Stomach (tissue), 9 donors: ENCODE measurements around the gene GGA1. TPM values are rescaled to one million over a fixed set of nuclear protein-coding genes. Genes with fewer than 3 reads are reported as not detected.

Experiments
- DNase-seq, 2 donors: peaks; one replicate each; pipeline versions ENCODE4 v3.0.0 to v3.0.0-alpha.2; 2013 to 2019
- H3K27ac ChIP-seq, 5 donors: fragments of 200-600 bp in 4 of 5; sonication (generic) in 4 of 5; one replicate each; pipeline ENCODE4 v1.5.1; 2013 to 2019; ENCODE audit warnings: mild to moderate bottlenecking in 1 of 5, moderate library complexity in 1 of 5
- H3K27me3 ChIP-seq, 3 donors: fragments of 200-600 bp; sonication (generic); one replicate each; pipeline ENCODE4 v1.5.1; 2017 to 2019; ENCODE audit warnings: mixed run types in 1 of 3
- H3K36me3 ChIP-seq, 4 donors: fragments of 200-600 bp; sonication (generic); 1 replicate in 3 of 4; 2 replicates in 1 of 4; pipeline ENCODE4 v1.5.1; 2016 to 2019
- H3K4me1 ChIP-seq, 4 donors: fragments of 200-600 bp; sonication (generic); one replicate each; pipeline ENCODE4 v1.5.1; 2016 to 2019
- H3K4me3 ChIP-seq, 4 donors: fragments of 200-600 bp; sonication (generic) in 3 of 4; one replicate each; pipeline ENCODE4 v1.5.1; 2016 to 2019; ENCODE audit warnings: mild to moderate bottlenecking in 1 of 4
- H3K9me3 ChIP-seq, 4 donors: fragments of 200-600 bp; sonication (generic); one replicate each; pipeline ENCODE4 v1.5.1; 2016 to 2019
- EP300 ChIP-seq: sonication (generic); formaldehyde crosslinking; IDR thresholded peaks from one replicate; pipeline ENCODE4 v1.6.1; 2017; ENCODE audit warnings: antibody characterized with exemption
- POLR2A ChIP-seq, 4 donors: fragments of 450-650 bp; IDR thresholded peaks; one replicate each; pipeline ENCODE4 v1.6.1; 2016; ENCODE audit warnings: antibody characterized with exemption in 4 of 4, control low read depth in 2 of 4, mild to moderate bottlenecking in 1 of 4, moderate library complexity in 1 of 4
- POLR2AphosphoS5 ChIP-seq, 3 donors: sonication (generic); formaldehyde crosslinking; IDR thresholded peaks; one replicate each; pipeline ENCODE4 v1.6.1; 2016; ENCODE audit warnings: antibody characterized with exemption in 3 of 3
- WGBS, 5 donors: extraction: QIAGEN DNeasy Blood & Tissue Kit in 3 of 5; methylation state at CpG; one replicate each; pipeline versions ENCODE4 v1.1.5 to v1.1.7; 2013 to 2018; 5-methylcytosine and 5-hydroxymethylcytosine counted together
- intact Hi-C: fragments of 100-400 bp; cut with DNase I; formaldehyde crosslinking; loops from one replicate; pipeline ENCODE4 v1.15.1; 2023; ENCODE audit warnings: low total_unique reads
- polyA plus RNA-seq, 3 donors: library from polyadenylated mRNA; stranded (reverse); fragments of 200-250 nt; gene quantifications; one replicate each; pipeline ENCODE4 v1.2.3, GENCODE V29; 2013
- total RNA-seq, 5 donors: library from RNA; depleted of rRNA; stranded (reverse); fragments of >200 nt; gene quantifications; one replicate each; pipeline versions ENCODE4 v1.1.0 to v1.2.3, GENCODE V29; 2014 to 2016
- TF ChIP-seq, protein P1 (sequence below), 7 experiments: fragments of 450-650 bp in 4 of 7; fragments of 200-600 bp in 3 of 7; sonication (generic) in 3 of 7; IDR thresholded peaks; one replicate each; pipeline ENCODE4 v1.5.1; 2016 to 2019; ENCODE audit warnings: antibody characterized with exemption in 7 of 7, control low read depth in 2 of 7, mild to moderate bottlenecking in 1 of 7
- donor health status: healthy with polysubstance abuse.
- donor health status: Bipolar disorder and iron deficiency.
- donor health status: healthy.

GGA1 gene
- total and polyA plus RNA-seq, 8 donors: 30.3 to 87.9 (median 45.9) TPM

DNA sequence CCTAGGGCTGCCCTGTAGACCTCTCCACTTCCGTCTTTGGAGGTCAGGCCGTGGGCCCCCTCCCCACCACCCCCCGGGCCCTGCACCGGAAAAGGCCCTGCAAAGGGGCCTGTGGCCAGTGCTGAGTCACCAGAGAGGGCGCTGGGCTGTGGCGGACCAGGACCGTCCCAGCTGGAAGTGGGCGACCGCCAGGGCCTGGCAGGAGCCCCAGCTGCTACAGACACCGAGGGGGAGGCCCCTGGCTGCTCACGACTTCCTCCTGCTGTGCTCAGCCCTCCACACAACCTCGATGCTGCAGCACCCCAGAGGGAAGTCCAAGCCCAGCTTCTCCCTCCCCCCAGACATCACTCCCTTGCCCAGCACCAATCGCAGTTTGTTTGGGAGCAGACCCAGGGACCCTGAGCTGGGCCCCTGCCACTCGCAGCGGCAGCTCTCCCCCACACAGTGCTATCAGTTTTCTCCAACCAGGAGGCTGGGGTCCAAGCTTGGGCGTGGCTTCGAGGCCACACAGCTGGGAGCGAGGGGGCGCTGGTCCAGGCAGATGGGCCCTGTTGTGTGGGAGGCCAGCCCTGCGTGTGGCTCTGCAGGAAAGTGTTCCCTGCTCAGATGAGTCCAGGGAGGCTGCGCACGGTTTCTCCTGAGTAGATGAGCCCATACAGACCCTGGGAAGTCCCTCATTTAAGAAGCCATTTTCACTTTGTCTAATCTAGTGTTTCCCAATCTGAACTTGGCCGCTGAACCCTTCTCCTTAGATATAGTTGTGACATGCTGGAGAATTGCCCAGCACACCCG lies 25.2 kb downstream of the GGA1 start:
- WGBS, 5 donors: 1 to 8% (median 4%) methylated on average over 13 to 24 of the region's 24 CpGs
- no peaks in the 10 kb centered on the region for H3K9me3 ChIP-seq
- H3K27me3 ChIP-seq: no peaks in the 10 kb centered on the region
- H3K4me3 ChIP-seq: peak overlapping the region; percentile 14 to 26 (median 19)
- intact Hi-C loops: no loop called here
- H3K4me1 ChIP-seq: peaks cover 41 to 77% (median 57%) of the 10 kb centered on the region in 4 donors
- H3K36me3 ChIP-seq: peaks cover 12 to 42% (median 41%) of the 10 kb centered on the region in 4 donors
- H3K27ac ChIP-seq: peak overlapping the region; percentile 64 to 90 (median 81)
- TF ChIP-seq POLR2AphosphoS5 (IDR thresholded peaks at IDR 0.05) (peak in 2 of 3 donors; percentile 46 to 47), POLR2A (IDR thresholded peaks at IDR 0.05) (no peak), EP300 (no peak)
- TF ChIP-seq, protein P1, sequence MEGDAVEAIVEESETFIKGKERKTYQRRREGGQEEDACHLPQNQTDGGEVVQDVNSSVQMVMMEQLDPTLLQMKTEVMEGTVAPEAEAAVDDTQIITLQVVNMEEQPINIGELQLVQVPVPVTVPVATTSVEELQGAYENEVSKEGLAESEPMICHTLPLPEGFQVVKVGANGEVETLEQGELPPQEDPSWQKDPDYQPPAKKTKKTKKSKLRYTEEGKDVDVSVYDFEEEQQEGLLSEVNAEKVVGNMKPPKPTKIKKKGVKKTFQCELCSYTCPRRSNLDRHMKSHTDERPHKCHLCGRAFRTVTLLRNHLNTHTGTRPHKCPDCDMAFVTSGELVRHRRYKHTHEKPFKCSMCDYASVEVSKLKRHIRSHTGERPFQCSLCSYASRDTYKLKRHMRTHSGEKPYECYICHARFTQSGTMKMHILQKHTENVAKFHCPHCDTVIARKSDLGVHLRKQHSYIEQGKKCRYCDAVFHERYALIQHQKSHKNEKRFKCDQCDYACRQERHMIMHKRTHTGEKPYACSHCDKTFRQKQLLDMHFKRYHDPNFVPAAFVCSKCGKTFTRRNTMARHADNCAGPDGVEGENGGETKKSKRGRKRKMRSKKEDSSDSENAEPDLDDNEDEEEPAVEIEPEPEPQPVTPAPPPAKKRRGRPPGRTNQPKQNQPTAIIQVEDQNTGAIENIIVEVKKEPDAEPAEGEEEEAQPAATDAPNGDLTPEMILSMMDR (IDR thresholded peaks at IDR 0.05): peak in 2 of 7 experiments; percentile 13 to 20
- peak; percentile 86 to 95 for DNase-seq

DNA sequence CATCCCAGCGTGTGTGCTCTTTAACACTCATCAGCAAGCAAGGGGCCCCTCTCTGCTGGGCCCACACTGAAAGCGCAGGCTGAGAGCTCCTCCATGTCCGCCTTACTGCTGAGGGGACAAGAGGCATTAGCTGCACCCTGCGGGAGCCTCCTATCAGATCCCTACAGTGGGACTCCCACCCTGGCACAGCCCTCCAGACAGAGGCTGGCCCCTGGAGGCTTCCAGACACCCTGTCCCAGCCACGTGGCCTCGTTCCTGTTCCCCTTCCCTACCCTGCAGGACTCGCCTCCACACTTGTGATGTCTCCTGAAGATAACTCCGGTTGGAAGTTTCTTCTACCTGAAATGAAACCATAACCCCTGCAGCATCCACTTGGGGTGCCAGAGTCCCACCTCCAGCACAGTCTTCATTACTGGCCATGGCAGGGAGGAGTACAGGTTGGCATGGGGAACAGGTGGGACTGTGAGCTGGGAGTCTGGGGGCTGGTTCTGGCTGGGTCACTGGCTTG lies 25.8 kb downstream of the GGA1 start:
- H3K27ac ChIP-seq: peak overlapping the region; percentile 64 to 90 (median 81)
- peak overlapping the region in 2 of 4 donors; percentile 16 to 26 for H3K4me3 ChIP-seq
- DNase-seq: peak in 1 of 2 donors; percentile 59
- peaks cover 7 to 35% (median 35%) of the 10 kb centered on the region in 4 donors for H3K36me3 ChIP-seq
- TF ChIP-seq, protein P1 (IDR thresholded peaks at IDR 0.05): no peak
- TF ChIP-seq POLR2A (IDR thresholded peaks at IDR 0.05): no peak
- TF ChIP-seq EP300: no peak
- no peak for TF ChIP-seq POLR2AphosphoS5 (IDR thresholded peaks at IDR 0.05)
- 20 to 37% (median 29%) methylated on average over 7 to 8 of the region's 8 CpGs for WGBS, 5 donors
- intact Hi-C loops: no loop called here
- peaks cover 46 to 84% (median 64%) of the 10 kb centered on the region in 4 donors for H3K4me1 ChIP-seq
- no peaks in the 10 kb centered on the region for H3K9me3 ChIP-seq
- H3K27me3 ChIP-seq: no peaks in the 10 kb centered on the region

DNA sequence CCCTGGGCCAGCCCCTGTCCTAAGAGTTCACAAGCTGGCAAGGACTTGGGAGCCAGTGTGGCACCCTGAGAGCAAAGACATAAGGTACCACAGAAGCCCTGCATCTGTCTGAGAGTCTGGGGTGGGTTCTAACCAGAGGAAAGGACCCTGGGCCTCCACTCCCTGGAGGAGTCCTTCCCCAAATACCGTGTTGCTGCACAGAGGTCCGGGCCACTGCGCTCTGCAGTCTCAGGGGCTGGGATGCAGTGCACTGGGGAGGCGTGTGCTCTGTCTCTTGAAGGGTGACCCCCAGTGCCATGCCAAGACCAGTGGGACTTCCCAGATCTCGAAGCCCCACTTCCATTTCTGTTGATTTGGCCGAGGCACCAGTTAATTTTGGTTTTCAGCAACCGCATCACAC lies 26.5 kb downstream of the GGA1 start:
- 84 to 93% (median 89%) methylated on average over 4 to 7 of the region's 7 CpGs for WGBS, 5 donors
- H3K27me3 ChIP-seq: no peaks in the 10 kb centered on the region
- H3K9me3 ChIP-seq: no peaks in the 10 kb centered on the region
- peak overlapping the region; percentile 10 to 90 (median 81) for H3K27ac ChIP-seq
- DNase-seq: no peak
- H3K36me3 ChIP-seq: peaks cover under 1 to 29% (median 28%) of the 10 kb centered on the region in 4 donors
- intact Hi-C loops: no loop called here
- H3K4me1 ChIP-seq: peaks cover 52 to 90% (median 71%) of the 10 kb centered on the region in 4 donors
- TF ChIP-seq, protein P1 (IDR thresholded peaks at IDR 0.05): no peak
- TF ChIP-seq POLR2A (IDR thresholded peaks at IDR 0.05): no peak
- no peak for TF ChIP-seq EP300
- TF ChIP-seq POLR2AphosphoS5 (IDR thresholded peaks at IDR 0.05): no peak
- no peak overlapping the region for H3K4me3 ChIP-seq

DNA sequence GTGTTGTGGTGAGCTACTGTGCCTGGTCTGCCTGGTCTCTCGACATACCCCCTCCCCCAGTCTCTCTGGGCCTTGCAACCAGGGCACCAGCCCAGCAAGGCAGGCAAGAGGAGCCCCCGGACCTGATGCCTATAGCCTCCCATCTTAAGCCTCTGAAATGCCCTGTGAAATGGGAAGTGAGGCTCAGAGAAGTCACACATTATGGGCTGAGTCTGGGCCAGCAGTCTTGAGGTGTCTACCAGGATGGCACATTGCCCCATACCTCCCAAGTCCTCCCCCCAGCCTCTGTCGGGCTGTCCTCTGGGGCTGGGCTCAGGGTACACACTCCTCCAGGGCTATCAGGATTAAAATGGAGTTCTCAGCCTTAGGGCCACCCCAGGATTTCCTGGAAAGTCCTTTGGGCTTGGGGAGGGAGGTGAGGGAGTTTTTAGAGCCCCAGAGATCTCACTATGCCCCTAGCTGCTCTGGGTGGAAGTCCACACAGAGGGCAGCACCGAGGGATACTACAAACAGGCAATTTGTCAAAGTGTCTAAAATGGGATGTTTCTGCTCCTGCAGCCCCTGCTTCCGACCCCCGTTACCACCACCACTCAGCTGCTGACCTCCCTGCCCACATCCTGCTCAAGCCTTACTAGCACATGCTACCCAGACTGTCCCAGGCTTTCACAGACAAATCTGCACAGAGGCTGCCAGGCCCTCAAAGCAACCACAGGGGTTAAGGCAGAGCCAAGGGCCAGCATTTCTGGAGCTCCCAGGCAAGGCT lies 27.7 kb downstream of the GGA1 start:
- Histone ChIP-seq H3K36me3 (peaks cover 0 to 16% (median 16%) of the 10 kb centered on the region in 4 donors), H3K4me3 (no peak overlapping the region), H3K27me3 (peaks cover 0 to 8% (median 0%) of the 10 kb centered on the region in 3 donors), H3K27ac (peak overlapping the region in 3 of 5 donors; percentile 10 to 90 (median 84)), H3K9me3 (no peaks in the 10 kb centered on the region), H3K4me1 (peaks cover 64 to 97% (median 80%) of the 10 kb centered on the region in 4 donors)
- intact Hi-C loops: no loop called here
- peak in 1 of 2 donors; percentile 31 for DNase-seq
- WGBS, 5 donors: 43 to 57% (median 48%) methylated on average over 5 to 6 of the region's 6 CpGs
- TF ChIP-seq, protein P1 (IDR thresholded peaks at IDR 0.05): peak in 1 of 7 experiments; percentile 7
- no peak for TF ChIP-seq POLR2A (IDR thresholded peaks at IDR 0.05)
